ENCODE results near the gene SUGCT.

SUGCT gene

GRCh38 chr7:40682696-40683095 is 547.9 kb downstream of the SUGCT start:
- H3K27ac ChIP-seq (ENCODE audit: low read length), result no peak overlapping the region
- H3K36me3 ChIP-seq (ENCODE audit: control insufficient read depth, insufficient read depth, low read length), result no peaks in the 10 kb centered on the region
- DNase-seq (ENCODE audit: low read depth, low spot score), result no peak
- no peaks in the 10 kb centered on the region for H3K9me3 ChIP-seq (ENCODE audit: control insufficient read depth, insufficient read depth, low read length)
- H3K27me3 ChIP-seq (ENCODE audit: control insufficient read depth, insufficient read depth, low read length), result no peaks in the 10 kb centered on the region
- H3K4me3 ChIP-seq (ENCODE audit: low read length), result no peak overlapping the region
- H3K4me1 ChIP-seq (ENCODE audit: control insufficient read depth, insufficient read depth, low read length), result no peaks in the 10 kb centered on the region

DNA sequence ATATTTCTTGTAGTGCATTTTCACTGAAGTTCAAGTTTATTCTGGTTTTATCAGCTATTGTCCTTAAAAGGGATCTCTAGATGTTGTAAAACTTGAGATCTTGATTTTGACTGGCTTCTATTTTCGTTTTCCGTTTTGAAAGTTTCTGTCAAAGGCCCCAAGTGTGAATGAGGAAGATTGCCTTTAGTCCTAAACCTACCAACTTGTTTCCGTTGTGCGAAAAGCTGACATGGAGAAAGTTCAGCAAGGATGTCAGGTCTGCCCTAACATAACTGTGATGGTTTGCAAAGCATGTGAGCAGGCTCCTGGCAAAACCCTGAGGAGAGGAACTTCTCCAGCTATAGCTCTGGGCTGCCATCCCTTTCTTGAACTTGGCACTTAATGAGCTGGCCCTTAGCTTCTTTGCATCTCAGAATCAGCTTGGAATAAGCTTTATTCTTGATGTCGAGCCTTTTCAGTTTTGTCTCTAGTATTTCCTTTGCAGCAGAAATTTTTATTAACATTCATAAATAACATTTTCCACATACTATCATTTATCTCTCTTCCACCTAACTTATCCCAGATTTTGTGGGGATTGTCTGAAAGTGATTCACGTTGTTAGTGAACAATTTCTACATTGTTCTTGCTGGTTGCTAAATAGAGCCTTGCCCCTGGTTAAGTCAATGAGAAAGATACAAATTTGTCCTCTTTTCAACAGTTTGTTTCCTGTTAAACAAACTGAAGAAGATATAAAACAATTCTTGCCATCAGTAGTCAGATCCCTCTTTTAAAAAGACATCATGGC is 559.4 kb downstream of the SUGCT start:
- Histone ChIP-seq H3K27me3 (ENCODE audit: control insufficient read depth, insufficient read depth, low read length) (no peaks in the 10 kb centered on the region), H3K9me3 (ENCODE audit: control insufficient read depth, insufficient read depth, low read length) (no peaks in the 10 kb centered on the region), H3K27ac (ENCODE audit: low read length) (no peak overlapping the region), H3K4me3 (ENCODE audit: low read length) (no peak overlapping the region), H3K36me3 (ENCODE audit: control insufficient read depth, insufficient read depth, low read length) (no peaks in the 10 kb centered on the region), H3K4me1 (ENCODE audit: control insufficient read depth, insufficient read depth, low read length) (no peaks in the 10 kb centered on the region)
- WGBS (ENCODE audit: insufficient coverage, insufficient read length), result 100% methylated on average over 1 of the region's 6 CpGs
- no peak for DNase-seq (ENCODE audit: low read depth, low spot score)

GRCh38 chr7:40694991-40695390 is 560.2 kb downstream of the SUGCT start:
- DNase-seq (ENCODE audit: low read depth, low spot score), result no peak
- Histone ChIP-seq H3K9me3 (ENCODE audit: control insufficient read depth, insufficient read depth, low read length) (no peaks in the 10 kb centered on the region), H3K36me3 (ENCODE audit: control insufficient read depth, insufficient read depth, low read length) (no peaks in the 10 kb centered on the region), H3K4me3 (ENCODE audit: low read length) (no peak overlapping the region), H3K27me3 (ENCODE audit: control insufficient read depth, insufficient read depth, low read length) (no peaks in the 10 kb centered on the region), H3K4me1 (ENCODE audit: control insufficient read depth, insufficient read depth, low read length) (no peaks in the 10 kb centered on the region), H3K27ac (ENCODE audit: low read length) (no peak overlapping the region)
- no CpG with 5 or more reads among the region's 3 CpGs for WGBS (ENCODE audit: insufficient coverage, insufficient read length)

DNA sequence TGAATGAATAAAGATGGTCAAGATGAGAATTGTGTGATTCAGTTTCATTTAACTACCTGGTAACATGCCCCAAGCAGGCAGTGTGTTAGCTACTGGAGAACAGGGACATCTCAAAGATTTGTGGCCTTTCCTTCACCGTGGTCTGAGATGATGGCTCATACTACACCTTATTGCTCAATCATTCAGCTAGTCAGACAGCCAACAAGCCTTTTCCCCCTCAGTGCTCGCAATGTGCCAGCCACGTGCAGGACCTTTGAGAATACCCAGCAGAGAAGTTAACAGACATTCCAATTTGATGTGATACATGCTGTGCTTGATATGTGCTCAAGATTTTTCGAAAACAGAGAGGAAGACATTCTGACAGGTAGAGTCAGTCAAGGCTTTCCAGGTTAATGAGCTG is 562.8 kb downstream of the SUGCT start:
- H3K4me3 ChIP-seq (ENCODE audit: low read length), result no peak overlapping the region
- no peak overlapping the region for H3K27ac ChIP-seq (ENCODE audit: low read length)
- no peaks in the 10 kb centered on the region for H3K27me3 ChIP-seq (ENCODE audit: control insufficient read depth, insufficient read depth, low read length)
- H3K4me1 ChIP-seq (ENCODE audit: control insufficient read depth, insufficient read depth, low read length), result no peaks in the 10 kb centered on the region
- no peak for DNase-seq (ENCODE audit: low read depth, low spot score)
- no peaks in the 10 kb centered on the region for H3K36me3 ChIP-seq (ENCODE audit: control insufficient read depth, insufficient read depth, low read length)
- WGBS (ENCODE audit: insufficient coverage, insufficient read length), result no CpG with 5 or more reads among the region's 4 CpGs
- H3K9me3 ChIP-seq (ENCODE audit: control insufficient read depth, insufficient read depth, low read length), result no peaks in the 10 kb centered on the region

- H3K27ac ChIP-seq (ENCODE audit: low read length), result no peak overlapping the region
- no CpG with 5 or more reads among the region's 6 CpGs for WGBS (ENCODE audit: insufficient coverage, insufficient read length)
- H3K36me3 ChIP-seq (ENCODE audit: control insufficient read depth, insufficient read depth, low read length), result no peaks in the 10 kb centered on the region
- no peaks in the 10 kb centered on the region for H3K9me3 ChIP-seq (ENCODE audit: control insufficient read depth, insufficient read depth, low read length)
- H3K27me3 ChIP-seq (ENCODE audit: control insufficient read depth, insufficient read depth, low read length), result no peaks in the 10 kb centered on the region
- no peaks in the 10 kb centered on the region for H3K4me1 ChIP-seq (ENCODE audit: control insufficient read depth, insufficient read depth, low read length)
- no peak overlapping the region for H3K4me3 ChIP-seq (ENCODE audit: low read length)
- no peak for DNase-seq (ENCODE audit: low read depth, low spot score)
These were observed 563.6 kb downstream of the SUGCT start for GRCh38 chr7:40698214-40698920.

- Histone ChIP-seq H3K9me3 (ENCODE audit: control insufficient read depth, insufficient read depth, low read length) (no peaks in the 10 kb centered on the region), H3K4me1 (ENCODE audit: control insufficient read depth, insufficient read depth, low read length) (no peaks in the 10 kb centered on the region), H3K27ac (ENCODE audit: low read length) (no peak overlapping the region), H3K4me3 (ENCODE audit: low read length) (no peak overlapping the region), H3K36me3 (ENCODE audit: control insufficient read depth, insufficient read depth, low read length) (no peaks in the 10 kb centered on the region), H3K27me3 (ENCODE audit: control insufficient read depth, insufficient read depth, low read length) (no peaks in the 10 kb centered on the region)
- no CpG with 5 or more reads among the region's 1 CpG for WGBS (ENCODE audit: insufficient coverage, insufficient read length)
- no peak for DNase-seq (ENCODE audit: low read depth, low spot score)
These were observed 564.1 kb downstream of the SUGCT start for GRCh38 chr7:40698921-40699260.

- peak; percentile 13 for DNase-seq (ENCODE audit: low read depth, low spot score)
- WGBS (ENCODE audit: insufficient coverage, insufficient read length), result no CpG with 5 or more reads among the region's 9 CpGs
- no peaks in the 10 kb centered on the region for H3K9me3 ChIP-seq (ENCODE audit: control insufficient read depth, insufficient read depth, low read length)
- H3K4me1 ChIP-seq (ENCODE audit: control insufficient read depth, insufficient read depth, low read length), result no peaks in the 10 kb centered on the region
- H3K27me3 ChIP-seq (ENCODE audit: control insufficient read depth, insufficient read depth, low read length), result no peaks in the 10 kb centered on the region
- H3K36me3 ChIP-seq (ENCODE audit: control insufficient read depth, insufficient read depth, low read length), result no peaks in the 10 kb centered on the region
- no peak overlapping the region for H3K27ac ChIP-seq (ENCODE audit: low read length)
- no peak overlapping the region for H3K4me3 ChIP-seq (ENCODE audit: low read length)
These were observed 566.0 kb downstream of the SUGCT start for GRCh38 chr7:40700653-40701421.

GRCh38 chr7:40701836-40702551 is 567.2 kb downstream of the SUGCT start:
- DNase-seq (ENCODE audit: low read depth, low spot score), result no peak
- H3K27ac ChIP-seq (ENCODE audit: low read length), result no peak overlapping the region
- no peaks in the 10 kb centered on the region for H3K4me1 ChIP-seq (ENCODE audit: control insufficient read depth, insufficient read depth, low read length)
- H3K27me3 ChIP-seq (ENCODE audit: control insufficient read depth, insufficient read depth, low read length), result no peaks in the 10 kb centered on the region
- H3K4me3 ChIP-seq (ENCODE audit: low read length), result no peak overlapping the region
- H3K9me3 ChIP-seq (ENCODE audit: control insufficient read depth, insufficient read depth, low read length), result no peaks in the 10 kb centered on the region
- WGBS (ENCODE audit: insufficient coverage, insufficient read length), result no CpG with 5 or more reads among the region's 3 CpGs
- H3K36me3 ChIP-seq (ENCODE audit: control insufficient read depth, insufficient read depth, low read length), result no peaks in the 10 kb centered on the region

- H3K27ac ChIP-seq (ENCODE audit: low read length), result no peak overlapping the region
- no peaks in the 10 kb centered on the region for H3K9me3 ChIP-seq (ENCODE audit: control insufficient read depth, insufficient read depth, low read length)
- no peaks in the 10 kb centered on the region for H3K4me1 ChIP-seq (ENCODE audit: control insufficient read depth, insufficient read depth, low read length)
- no peak for DNase-seq (ENCODE audit: low read depth, low spot score)
- WGBS (ENCODE audit: insufficient coverage, insufficient read length), result no CpG with 5 or more reads among the region's 1 CpG
- no peak overlapping the region for H3K4me3 ChIP-seq (ENCODE audit: low read length)
- no peaks in the 10 kb centered on the region for H3K27me3 ChIP-seq (ENCODE audit: control insufficient read depth, insufficient read depth, low read length)
- no peaks in the 10 kb centered on the region for H3K36me3 ChIP-seq (ENCODE audit: control insufficient read depth, insufficient read depth, low read length)
These were observed 569.4 kb downstream of the SUGCT start for GRCh38 chr7:40704172-40704571.

DNA sequence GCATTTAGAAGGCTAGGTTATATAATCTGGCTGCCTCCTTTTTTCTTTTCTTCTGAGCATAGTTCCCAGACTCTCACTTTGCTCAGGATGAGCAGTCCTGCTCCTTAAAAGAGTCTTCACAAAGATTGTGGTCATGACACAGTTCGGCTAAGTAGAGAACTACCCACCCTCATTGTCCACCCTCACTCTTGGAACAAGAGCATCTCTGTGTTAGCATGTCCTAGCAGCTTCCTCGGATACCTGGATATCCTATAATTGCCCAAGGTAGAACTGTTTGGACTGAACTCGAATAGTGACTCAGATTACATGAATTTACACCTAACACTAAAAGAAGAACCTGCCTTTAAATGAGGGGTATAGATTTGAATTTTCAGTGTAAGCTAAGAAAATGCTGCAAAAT is 572.0 kb downstream of the SUGCT start:
- no peaks in the 10 kb centered on the region for H3K4me1 ChIP-seq (ENCODE audit: control insufficient read depth, insufficient read depth, low read length)
- no peaks in the 10 kb centered on the region for H3K9me3 ChIP-seq (ENCODE audit: control insufficient read depth, insufficient read depth, low read length)
- no CpG with 5 or more reads among the region's 3 CpGs for WGBS (ENCODE audit: insufficient coverage, insufficient read length)
- no peaks in the 10 kb centered on the region for H3K36me3 ChIP-seq (ENCODE audit: control insufficient read depth, insufficient read depth, low read length)
- no peak overlapping the region for H3K4me3 ChIP-seq (ENCODE audit: low read length)
- no peaks in the 10 kb centered on the region for H3K27me3 ChIP-seq (ENCODE audit: control insufficient read depth, insufficient read depth, low read length)
- no peak for DNase-seq (ENCODE audit: low read depth, low spot score)
- no peak overlapping the region for H3K27ac ChIP-seq (ENCODE audit: low read length)
